Ishikawa (cell line): ENCODE data around the gene NSD2.

Experiments
- CEBPB ChIP-seq: IDR thresholded peaks from 2 replicates; pipeline ENCODE4 v1.6.1; 2012
- CREB1 ChIP-seq: IDR thresholded peaks from 2 replicates; pipeline ENCODE4 v1.6.1; 2012; ENCODE audit warnings: low read depth
- EGR1 ChIP-seq: IDR thresholded peaks from 2 replicates; pipeline ENCODE4 v1.6.1; 2012
- EP300 ChIP-seq: IDR thresholded peaks from 2 replicates; pipeline ENCODE4 v1.6.1; 2012; ENCODE audit warnings: borderline replicate concordance
- FOXM1 ChIP-seq: IDR thresholded peaks from 2 replicates; pipeline ENCODE4 v1.6.1; 2012; ENCODE audit warnings: low read depth, borderline replicate concordance
- MAX ChIP-seq: IDR thresholded peaks from 2 replicates; pipeline ENCODE4 v1.6.1; 2012
- NFIC ChIP-seq: IDR thresholded peaks from 2 replicates; pipeline ENCODE4 v1.6.1; 2012
- RAD21 ChIP-seq: IDR thresholded peaks from 2 replicates; pipeline ENCODE4 v1.6.1; 2012; ENCODE audit warnings: low read depth
- REST ChIP-seq: IDR thresholded peaks from 2 replicates; pipeline ENCODE4 v1.6.1; 2012; ENCODE audit warnings: low read depth, mild to moderate bottlenecking
- TAF1 ChIP-seq: IDR thresholded peaks from 2 replicates; pipeline ENCODE4 v1.6.1; 2012; ENCODE audit warnings: low read depth, mild to moderate bottlenecking
- TCF12 ChIP-seq: IDR thresholded peaks from 2 replicates; pipeline ENCODE4 v1.6.1; 2012; ENCODE audit warnings: low read depth
- TEAD4 ChIP-seq: IDR thresholded peaks from 2 replicates; pipeline ENCODE4 v1.6.1; 2012
- USF1 ChIP-seq: IDR thresholded peaks from 2 replicates; pipeline ENCODE4 v1.6.1; 2012
- YY1 ChIP-seq: IDR thresholded peaks from 2 replicates; pipeline ENCODE4 v1.6.1; 2012; ENCODE audit warnings: low read depth
- ZBTB7A ChIP-seq: IDR thresholded peaks from 2 replicates; pipeline ENCODE4 v1.6.1; 2012; ENCODE audit warnings: low read depth

NSD2 gene

GRCh38 chr4:1973661-1974060, 102.5 kb downstream of the NSD2 start:
- TF ChIP-seq EP300 = no peak
- TF ChIP-seq EGR1 = no peak
- no peak for TF ChIP-seq YY1
- no peak for TF ChIP-seq REST
- no peak for TF ChIP-seq NFIC
- no peak for TF ChIP-seq ZBTB7A
- no peak for TF ChIP-seq TAF1
- no peak for TF ChIP-seq FOXM1
- no peak for TF ChIP-seq RAD21
- TF ChIP-seq CREB1 = no peak
- no peak for TF ChIP-seq TCF12
- TF ChIP-seq USF1 = no peak
- no peak for TF ChIP-seq MAX
- TF ChIP-seq TEAD4 = no peak
- no peak for TF ChIP-seq CEBPB

GRCh38 chr4:1974840-1975239, 103.6 kb downstream of the NSD2 start:
- no peak for TF ChIP-seq NFIC
- TF ChIP-seq CEBPB = no peak
- no peak for TF ChIP-seq ZBTB7A
- TF ChIP-seq TCF12 = no peak
- no peak for TF ChIP-seq MAX
- no peak for TF ChIP-seq TEAD4

GRCh38 chr4:1975391-1975801, 104.2 kb downstream of the NSD2 start:
- TF ChIP-seq TEAD4 (no peak), TAF1 (no peak), EP300 (no peak), YY1 (no peak), ZBTB7A (no peak), CEBPB (no peak), RAD21 (no peak), USF1 (no peak), NFIC (no peak), TCF12 (no peak), FOXM1 (no peak), REST (no peak), EGR1 (no peak), CREB1 (no peak), MAX (no peak)

GRCh38 chr4:1975880-1976279, 104.7 kb downstream of the NSD2 start:
- TF ChIP-seq EP300 (no peak), EGR1 (no peak), ZBTB7A (no peak), USF1 (no peak), REST (no peak)
